WTC11 (cell line): ENCODE data around the gene ZNF277. TPM values are rescaled to one million over a fixed set of nuclear protein-coding genes. Genes with fewer than 3 reads are reported as not detected.

ENCODE experiments used
- ATAC-seq: fragments of 200-7000 bp; cut with Tn5 transposase; 2 replicates; pipeline ENCODE4 v1.10.0; 2021; ENCODE audit warnings: mild to moderate bottlenecking, moderate library complexity
- CTCF ChIA-PET: fragments of 300-600 bp; sonication (Branson Sonifier 250); formaldehyde crosslinking; loops from one replicate; lab custom pipeline; 2021; ENCODE audit warnings: antibody characterized with exemption; lab: Charles Lee
- POLR2A ChIA-PET: fragments of 350-600 bp; sonication (Branson Sonifier 250); formaldehyde crosslinking; loops from one replicate; lab custom pipeline; 2021; ENCODE audit warnings: antibody characterized with exemption; lab: Charles Lee
- DNase-seq: peaks from one replicate; pipeline ENCODE4 v3.0.0; 2021; ENCODE audit warnings: low spot score
- H3K27ac Mint-ChIP-seq: 2 replicates; pipeline ENCODE4 v1.8.0; 2021; ENCODE audit warnings: mixed read lengths
- H3K27me3 Mint-ChIP-seq: 2 replicates; pipeline ENCODE4 v1.8.0; 2021; ENCODE audit warnings: low read depth, mild to moderate bottlenecking, moderate library complexity, mixed read lengths
- H3K36me3 Mint-ChIP-seq: 2 replicates; pipeline ENCODE4 v1.8.0; 2021; ENCODE audit warnings: mixed read lengths
- H3K4me1 Mint-ChIP-seq: 2 replicates; pipeline ENCODE4 v1.8.0; 2022; ENCODE audit warnings: mixed read lengths
- H3K4me3 Mint-ChIP-seq: 2 replicates; pipeline ENCODE4 v1.8.0; 2021; ENCODE audit warnings: mild to moderate bottlenecking, moderate library complexity, mixed read lengths
- H3K9me3 Mint-ChIP-seq: 2 replicates; pipeline ENCODE4 v1.8.0; 2021; ENCODE audit warnings: mixed read lengths
- ATF1 ChIP-seq: sonication (generic); formaldehyde crosslinking; IDR thresholded peaks from 2 replicates; pipeline ENCODE4 v1.8.1; 2023; ENCODE audit warnings: mild to moderate bottlenecking, moderate library complexity, missing genetic modification reagents
- CBFB ChIP-seq: sonication (generic); formaldehyde crosslinking; IDR thresholded peaks from 2 replicates; pipeline ENCODE4 v1.8.1; 2022; ENCODE audit warnings: mild to moderate bottlenecking, low read depth, missing genetic modification reagents
- MYBL2 ChIP-seq: sonication (generic); formaldehyde crosslinking; IDR thresholded peaks from 2 replicates; pipeline ENCODE4 v1.8.1; 2023; ENCODE audit warnings: mild to moderate bottlenecking, moderate library complexity, missing genetic modification reagents
- NR1H2 ChIP-seq: sonication (generic); formaldehyde crosslinking; IDR thresholded peaks from 2 replicates; pipeline ENCODE4 v1.9.0; 2021; ENCODE audit warnings: mild to moderate bottlenecking, moderate library complexity, missing genetic modification reagents
- NR3C1 ChIP-seq: sonication (generic); formaldehyde crosslinking; conservative IDR thresholded peaks from 2 replicates; pipeline ENCODE4 v1.8.1; 2023; ENCODE audit warnings: low read depth, mild to moderate bottlenecking, missing genetic modification reagents
- TP53 ChIP-seq: sonication (generic); formaldehyde crosslinking; IDR thresholded peaks from 2 replicates; pipeline ENCODE4 v1.8.1; 2023; ENCODE audit warnings: mild to moderate bottlenecking, missing genetic modification reagents
- ZNF219 ChIP-seq: sonication (generic); formaldehyde crosslinking; IDR thresholded peaks from 2 replicates; pipeline ENCODE4 v1.8.0; 2023; ENCODE audit warnings: missing genetic modification reagents, mild to moderate bottlenecking, borderline replicate concordance
- ZNF263 ChIP-seq: sonication (generic); formaldehyde crosslinking; IDR thresholded peaks from 2 replicates; pipeline ENCODE4 v1.8.1; 2022; ENCODE audit warnings: low read depth, mild to moderate bottlenecking, moderate library complexity, missing genetic modification reagents
- ZNF396 ChIP-seq: fragments of 250-450 bp; sonication (Bioruptor Pico); IDR thresholded peaks from 2 replicates; pipeline ENCODE4 v1.8.0; 2021; ENCODE audit warnings: mild to moderate bottlenecking, moderate library complexity, borderline replicate concordance
- ZNF416 ChIP-seq: fragments of 250-450 bp; sonication (Bioruptor Pico); IDR thresholded peaks from 2 replicates; pipeline ENCODE4 v1.9.0; 2021; ENCODE audit warnings: mild to moderate bottlenecking, inconsistent platforms
- total RNA-seq: library from RNA; stranded (reverse); gene quantifications from 3 replicates; pipeline ENCODE4 v1.2.3, GENCODE V29; 2021
- TF ChIP-seq, protein P1 (sequence below): sonication (generic); formaldehyde crosslinking; IDR thresholded peaks from 2 replicates; pipeline ENCODE4 v1.8.1; 2023; ENCODE audit warnings: mild to moderate bottlenecking, missing genetic modification reagents, moderate library complexity
- TF ChIP-seq, protein P2 (sequence below): sonication (generic); formaldehyde crosslinking; IDR thresholded peaks from 2 replicates; pipeline ENCODE4 v1.8.1; 2022; ENCODE audit warnings: mild to moderate bottlenecking, missing genetic modification reagents, moderate library complexity, borderline replicate concordance
- TF ChIP-seq, protein P3 (sequence below): sonication (generic); formaldehyde crosslinking; IDR thresholded peaks from 2 replicates; pipeline ENCODE4 v1.8.1; 2023; ENCODE audit warnings: mild to moderate bottlenecking, missing genetic modification reagents, moderate library complexity
- TF ChIP-seq, protein P4 (sequence below): fragments of 250-450 bp; sonication (Bioruptor Pico); IDR thresholded peaks from 2 replicates; pipeline ENCODE4 v1.8.0; 2021; ENCODE audit warnings: mild to moderate bottlenecking
- TF ChIP-seq, protein P5 (sequence below): sonication (generic); formaldehyde crosslinking; IDR thresholded peaks from 2 replicates; pipeline ENCODE4 v1.8.1; 2022; ENCODE audit warnings: mild to moderate bottlenecking, moderate library complexity, missing genetic modification reagents
- TF ChIP-seq, protein P6 (sequence below): fragments of 250-450 bp; sonication (Bioruptor Pico); IDR thresholded peaks from 2 replicates; pipeline ENCODE4 v1.9.0; 2021; ENCODE audit warnings: moderate library complexity, mild to moderate bottlenecking, inconsistent platforms, borderline replicate concordance
- TF ChIP-seq, protein P7 (sequence below): sonication (generic); formaldehyde crosslinking; IDR thresholded peaks from 2 replicates; pipeline ENCODE4 v1.8.1; 2023; ENCODE audit warnings: mild to moderate bottlenecking, moderate library complexity, missing genetic modification reagents
- TF ChIP-seq, protein P8 (sequence below): sonication (generic); formaldehyde crosslinking; IDR thresholded peaks from 2 replicates; pipeline ENCODE4 v1.8.1; 2023; ENCODE audit warnings: mild to moderate bottlenecking, missing genetic modification reagents, borderline replicate concordance
- TF ChIP-seq, protein P9 (sequence below): sonication (generic); formaldehyde crosslinking; IDR thresholded peaks from 2 replicates; pipeline ENCODE4 v1.8.0; 2023; ENCODE audit warnings: missing genetic modification reagents, mild to moderate bottlenecking, borderline replicate concordance

ZNF277 gene
- total RNA-seq, 1 experiment from 2014 or later = 22.5 TPM

DNA sequence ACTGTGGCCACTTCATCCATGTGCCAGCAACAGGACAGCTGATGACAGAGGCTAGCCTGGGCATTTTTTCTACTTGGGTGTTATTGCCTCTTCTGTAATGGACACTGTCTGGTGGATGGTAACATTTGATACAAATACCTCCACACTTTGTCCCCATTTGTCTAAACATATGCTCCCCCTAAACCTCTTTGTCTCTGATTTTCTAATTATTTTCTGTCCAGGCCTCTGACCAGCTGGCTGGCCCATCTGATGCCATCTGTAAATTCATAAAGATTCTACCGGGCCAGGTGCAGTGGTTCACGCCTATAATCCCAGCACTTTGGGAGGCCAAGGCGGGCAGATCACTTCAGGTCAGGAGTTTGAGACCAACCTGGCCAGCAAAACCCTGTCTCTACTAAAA lies 159.1 kb downstream of the ZNF277 start (continued):
- TF ChIP-seq, protein P1, sequence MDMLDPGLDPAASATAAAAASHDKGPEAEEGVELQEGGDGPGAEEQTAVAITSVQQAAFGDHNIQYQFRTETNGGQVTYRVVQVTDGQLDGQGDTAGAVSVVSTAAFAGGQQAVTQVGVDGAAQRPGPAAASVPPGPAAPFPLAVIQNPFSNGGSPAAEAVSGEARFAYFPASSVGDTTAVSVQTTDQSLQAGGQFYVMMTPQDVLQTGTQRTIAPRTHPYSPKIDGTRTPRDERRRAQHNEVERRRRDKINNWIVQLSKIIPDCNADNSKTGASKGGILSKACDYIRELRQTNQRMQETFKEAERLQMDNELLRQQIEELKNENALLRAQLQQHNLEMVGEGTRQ (CRISPR knock-in tag) = no peak
- TF ChIP-seq MYBL2 (CRISPR knock-in tag) = no peak

DNA sequence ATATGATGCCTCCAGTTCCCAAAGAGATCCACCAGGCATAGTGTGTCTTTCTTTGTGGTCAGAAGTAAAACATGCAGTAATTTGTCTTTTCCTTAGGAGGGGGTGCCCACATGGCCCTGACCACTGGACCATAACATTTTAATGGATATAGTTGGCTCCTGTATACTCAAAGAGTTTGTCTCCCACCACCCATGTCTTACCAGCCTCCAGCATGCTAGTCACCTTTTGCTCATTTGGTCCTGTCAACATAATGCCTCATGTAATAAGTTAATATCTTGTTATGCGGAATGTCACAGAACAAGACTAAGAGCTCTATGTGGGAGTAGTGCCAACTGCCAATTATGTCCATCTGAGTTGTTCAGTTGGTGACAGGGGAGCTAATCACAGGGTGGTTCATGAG lies 160.4 kb downstream of the ZNF277 start:
- H3K9me3 Mint-ChIP-seq = no peaks in the 10 kb centered on the region
- CTCF ChIA-PET = no interaction called here
- POLR2A ChIA-PET = interaction anchor here (0.6 kb wide), 1 partner anchor 219 kb away, joined by 6 read pairs; no protein-coding TSS in a partner anchor
- no peak for TF ChIP-seq ATF1 (CRISPR knock-in tag)
- no peak for TF ChIP-seq NR3C1 (CRISPR knock-in tag)
- TF ChIP-seq ZNF219 = no peak
- TF ChIP-seq ZNF416 = no peak
- no peak for TF ChIP-seq ZNF263
- TF ChIP-seq, protein P2, sequence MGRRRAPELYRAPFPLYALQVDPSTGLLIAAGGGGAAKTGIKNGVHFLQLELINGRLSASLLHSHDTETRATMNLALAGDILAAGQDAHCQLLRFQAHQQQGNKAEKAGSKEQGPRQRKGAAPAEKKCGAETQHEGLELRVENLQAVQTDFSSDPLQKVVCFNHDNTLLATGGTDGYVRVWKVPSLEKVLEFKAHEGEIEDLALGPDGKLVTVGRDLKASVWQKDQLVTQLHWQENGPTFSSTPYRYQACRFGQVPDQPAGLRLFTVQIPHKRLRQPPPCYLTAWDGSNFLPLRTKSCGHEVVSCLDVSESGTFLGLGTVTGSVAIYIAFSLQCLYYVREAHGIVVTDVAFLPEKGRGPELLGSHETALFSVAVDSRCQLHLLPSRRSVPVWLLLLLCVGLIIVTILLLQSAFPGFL (CRISPR knock-in tag) = no peak
- TF ChIP-seq, protein P3, sequence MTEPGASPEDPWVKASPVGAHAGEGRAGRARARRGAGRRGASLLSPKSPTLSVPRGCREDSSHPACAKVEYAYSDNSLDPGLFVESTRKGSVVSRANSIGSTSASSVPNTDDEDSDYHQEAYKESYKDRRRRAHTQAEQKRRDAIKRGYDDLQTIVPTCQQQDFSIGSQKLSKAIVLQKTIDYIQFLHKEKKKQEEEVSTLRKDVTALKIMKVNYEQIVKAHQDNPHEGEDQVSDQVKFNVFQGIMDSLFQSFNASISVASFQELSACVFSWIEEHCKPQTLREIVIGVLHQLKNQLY = no peak
- TF ChIP-seq, protein P4, sequence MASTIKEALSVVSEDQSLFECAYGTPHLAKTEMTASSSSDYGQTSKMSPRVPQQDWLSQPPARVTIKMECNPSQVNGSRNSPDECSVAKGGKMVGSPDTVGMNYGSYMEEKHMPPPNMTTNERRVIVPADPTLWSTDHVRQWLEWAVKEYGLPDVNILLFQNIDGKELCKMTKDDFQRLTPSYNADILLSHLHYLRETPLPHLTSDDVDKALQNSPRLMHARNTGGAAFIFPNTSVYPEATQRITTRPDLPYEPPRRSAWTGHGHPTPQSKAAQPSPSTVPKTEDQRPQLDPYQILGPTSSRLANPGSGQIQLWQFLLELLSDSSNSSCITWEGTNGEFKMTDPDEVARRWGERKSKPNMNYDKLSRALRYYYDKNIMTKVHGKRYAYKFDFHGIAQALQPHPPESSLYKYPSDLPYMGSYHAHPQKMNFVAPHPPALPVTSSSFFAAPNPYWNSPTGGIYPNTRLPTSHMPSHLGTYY = no peak
- no peak for TF ChIP-seq NR1H2 (CRISPR knock-in tag)
- no peak for TF ChIP-seq ZNF396 (CRISPR knock-in tag)
- TF ChIP-seq CBFB (CRISPR knock-in tag) = no peak
- TF ChIP-seq, protein P5, sequence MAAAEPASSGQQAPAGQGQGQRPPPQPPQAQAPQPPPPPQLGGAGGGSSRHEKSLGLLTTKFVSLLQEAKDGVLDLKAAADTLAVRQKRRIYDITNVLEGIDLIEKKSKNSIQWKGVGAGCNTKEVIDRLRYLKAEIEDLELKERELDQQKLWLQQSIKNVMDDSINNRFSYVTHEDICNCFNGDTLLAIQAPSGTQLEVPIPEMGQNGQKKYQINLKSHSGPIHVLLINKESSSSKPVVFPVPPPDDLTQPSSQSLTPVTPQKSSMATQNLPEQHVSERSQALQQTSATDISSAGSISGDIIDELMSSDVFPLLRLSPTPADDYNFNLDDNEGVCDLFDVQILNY (CRISPR knock-in tag) = no peak
- TF ChIP-seq, protein P6, sequence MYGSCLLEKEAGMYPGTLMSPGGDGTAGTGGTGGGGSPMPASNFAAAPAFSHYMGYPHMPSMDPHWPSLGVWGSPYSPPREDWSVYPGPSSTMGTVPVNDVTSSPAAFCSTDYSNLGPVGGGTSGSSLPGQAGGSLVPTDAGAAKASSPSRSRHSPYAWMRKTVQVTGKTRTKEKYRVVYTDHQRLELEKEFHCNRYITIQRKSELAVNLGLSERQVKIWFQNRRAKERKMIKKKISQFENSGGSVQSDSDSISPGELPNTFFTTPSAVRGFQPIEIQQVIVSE = no peak
- TF ChIP-seq, protein P7, sequence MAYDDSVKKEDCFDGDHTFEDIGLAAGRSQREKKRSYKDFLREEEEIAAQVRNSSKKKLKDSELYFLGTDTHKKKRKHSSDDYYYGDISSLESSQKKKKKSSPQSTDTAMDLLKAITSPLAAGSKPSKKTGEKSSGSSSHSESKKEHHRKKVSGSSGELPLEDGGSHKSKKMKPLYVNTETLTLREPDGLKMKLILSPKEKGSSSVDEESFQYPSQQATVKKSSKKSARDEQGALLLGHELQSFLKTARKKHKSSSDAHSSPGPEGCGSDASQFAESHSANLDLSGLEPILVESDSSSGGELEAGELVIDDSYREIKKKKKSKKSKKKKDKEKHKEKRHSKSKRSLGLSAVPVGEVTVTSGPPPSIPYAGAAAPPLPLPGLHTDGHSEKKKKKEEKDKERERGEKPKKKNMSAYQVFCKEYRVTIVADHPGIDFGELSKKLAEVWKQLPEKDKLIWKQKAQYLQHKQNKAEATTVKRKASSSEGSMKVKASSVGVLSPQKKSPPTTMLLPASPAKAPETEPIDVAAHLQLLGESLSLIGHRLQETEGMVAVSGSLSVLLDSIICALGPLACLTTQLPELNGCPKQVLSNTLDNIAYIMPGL (CRISPR knock-in tag) = no peak
- TF ChIP-seq TP53 = no peak
- TF ChIP-seq, protein P8, sequence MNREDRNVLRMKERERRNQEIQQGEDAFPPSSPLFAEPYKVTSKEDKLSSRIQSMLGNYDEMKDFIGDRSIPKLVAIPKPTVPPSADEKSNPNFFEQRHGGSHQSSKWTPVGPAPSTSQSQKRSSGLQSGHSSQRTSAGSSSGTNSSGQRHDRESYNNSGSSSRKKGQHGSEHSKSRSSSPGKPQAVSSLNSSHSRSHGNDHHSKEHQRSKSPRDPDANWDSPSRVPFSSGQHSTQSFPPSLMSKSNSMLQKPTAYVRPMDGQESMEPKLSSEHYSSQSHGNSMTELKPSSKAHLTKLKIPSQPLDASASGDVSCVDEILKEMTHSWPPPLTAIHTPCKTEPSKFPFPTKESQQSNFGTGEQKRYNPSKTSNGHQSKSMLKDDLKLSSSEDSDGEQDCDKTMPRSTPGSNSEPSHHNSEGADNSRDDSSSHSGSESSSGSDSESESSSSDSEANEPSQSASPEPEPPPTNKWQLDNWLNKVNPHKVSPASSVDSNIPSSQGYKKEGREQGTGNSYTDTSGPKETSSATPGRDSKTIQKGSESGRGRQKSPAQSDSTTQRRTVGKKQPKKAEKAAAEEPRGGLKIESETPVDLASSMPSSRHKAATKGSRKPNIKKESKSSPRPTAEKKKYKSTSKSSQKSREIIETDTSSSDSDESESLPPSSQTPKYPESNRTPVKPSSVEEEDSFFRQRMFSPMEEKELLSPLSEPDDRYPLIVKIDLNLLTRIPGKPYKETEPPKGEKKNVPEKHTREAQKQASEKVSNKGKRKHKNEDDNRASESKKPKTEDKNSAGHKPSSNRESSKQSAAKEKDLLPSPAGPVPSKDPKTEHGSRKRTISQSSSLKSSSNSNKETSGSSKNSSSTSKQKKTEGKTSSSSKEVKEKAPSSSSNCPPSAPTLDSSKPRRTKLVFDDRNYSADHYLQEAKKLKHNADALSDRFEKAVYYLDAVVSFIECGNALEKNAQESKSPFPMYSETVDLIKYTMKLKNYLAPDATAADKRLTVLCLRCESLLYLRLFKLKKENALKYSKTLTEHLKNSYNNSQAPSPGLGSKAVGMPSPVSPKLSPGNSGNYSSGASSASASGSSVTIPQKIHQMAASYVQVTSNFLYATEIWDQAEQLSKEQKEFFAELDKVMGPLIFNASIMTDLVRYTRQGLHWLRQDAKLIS (CRISPR knock-in tag) = no peak
- TF ChIP-seq, protein P9, sequence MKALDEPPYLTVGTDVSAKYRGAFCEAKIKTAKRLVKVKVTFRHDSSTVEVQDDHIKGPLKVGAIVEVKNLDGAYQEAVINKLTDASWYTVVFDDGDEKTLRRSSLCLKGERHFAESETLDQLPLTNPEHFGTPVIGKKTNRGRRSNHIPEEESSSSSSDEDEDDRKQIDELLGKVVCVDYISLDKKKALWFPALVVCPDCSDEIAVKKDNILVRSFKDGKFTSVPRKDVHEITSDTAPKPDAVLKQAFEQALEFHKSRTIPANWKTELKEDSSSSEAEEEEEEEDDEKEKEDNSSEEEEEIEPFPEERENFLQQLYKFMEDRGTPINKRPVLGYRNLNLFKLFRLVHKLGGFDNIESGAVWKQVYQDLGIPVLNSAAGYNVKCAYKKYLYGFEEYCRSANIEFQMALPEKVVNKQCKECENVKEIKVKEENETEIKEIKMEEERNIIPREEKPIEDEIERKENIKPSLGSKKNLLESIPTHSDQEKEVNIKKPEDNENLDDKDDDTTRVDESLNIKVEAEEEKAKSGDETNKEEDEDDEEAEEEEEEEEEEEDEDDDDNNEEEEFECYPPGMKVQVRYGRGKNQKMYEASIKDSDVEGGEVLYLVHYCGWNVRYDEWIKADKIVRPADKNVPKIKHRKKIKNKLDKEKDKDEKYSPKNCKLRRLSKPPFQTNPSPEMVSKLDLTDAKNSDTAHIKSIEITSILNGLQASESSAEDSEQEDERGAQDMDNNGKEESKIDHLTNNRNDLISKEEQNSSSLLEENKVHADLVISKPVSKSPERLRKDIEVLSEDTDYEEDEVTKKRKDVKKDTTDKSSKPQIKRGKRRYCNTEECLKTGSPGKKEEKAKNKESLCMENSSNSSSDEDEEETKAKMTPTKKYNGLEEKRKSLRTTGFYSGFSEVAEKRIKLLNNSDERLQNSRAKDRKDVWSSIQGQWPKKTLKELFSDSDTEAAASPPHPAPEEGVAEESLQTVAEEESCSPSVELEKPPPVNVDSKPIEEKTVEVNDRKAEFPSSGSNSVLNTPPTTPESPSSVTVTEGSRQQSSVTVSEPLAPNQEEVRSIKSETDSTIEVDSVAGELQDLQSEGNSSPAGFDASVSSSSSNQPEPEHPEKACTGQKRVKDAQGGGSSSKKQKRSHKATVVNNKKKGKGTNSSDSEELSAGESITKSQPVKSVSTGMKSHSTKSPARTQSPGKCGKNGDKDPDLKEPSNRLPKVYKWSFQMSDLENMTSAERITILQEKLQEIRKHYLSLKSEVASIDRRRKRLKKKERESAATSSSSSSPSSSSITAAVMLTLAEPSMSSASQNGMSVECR (CRISPR knock-in tag) = no peak

More for the DNA sequence above, 160.4 kb downstream of the ZNF277 start:
- Mint-ChIP-seq H3K36me3 (no peaks in the 10 kb centered on the region), H3K4me1 (peaks cover 20% of the 10 kb centered on the region), H3K4me3 (no peak overlapping the region), H3K27me3 (no peaks in the 10 kb centered on the region; the same call in 1 of the 2 replicates), H3K27ac (no peak overlapping the region)
- ATAC-seq (no peak), DNase-seq (no peak)
